Ishikawa (cell line): ENCODE results near the gene RAB14.

ENCODE experiments used
- CEBPB ChIP-seq: IDR thresholded peaks from 2 replicates; pipeline ENCODE4 v1.6.1; 2012
- EGR1 ChIP-seq: IDR thresholded peaks from 2 replicates; pipeline ENCODE4 v1.6.1; 2012
- EP300 ChIP-seq: IDR thresholded peaks from 2 replicates; pipeline ENCODE4 v1.6.1; 2012; ENCODE audit warnings: borderline replicate concordance
- FOXM1 ChIP-seq: IDR thresholded peaks from 2 replicates; pipeline ENCODE4 v1.6.1; 2012; ENCODE audit warnings: low read depth, borderline replicate concordance
- RAD21 ChIP-seq: IDR thresholded peaks from 2 replicates; pipeline ENCODE4 v1.6.1; 2012; ENCODE audit warnings: low read depth
- TAF1 ChIP-seq: IDR thresholded peaks from 2 replicates; pipeline ENCODE4 v1.6.1; 2012; ENCODE audit warnings: low read depth, mild to moderate bottlenecking
- TCF12 ChIP-seq: IDR thresholded peaks from 2 replicates; pipeline ENCODE4 v1.6.1; 2012; ENCODE audit warnings: low read depth
- YY1 ChIP-seq: IDR thresholded peaks from 2 replicates; pipeline ENCODE4 v1.6.1; 2012; ENCODE audit warnings: low read depth
- ZBTB7A ChIP-seq: IDR thresholded peaks from 2 replicates; pipeline ENCODE4 v1.6.1; 2012; ENCODE audit warnings: low read depth

DNA sequence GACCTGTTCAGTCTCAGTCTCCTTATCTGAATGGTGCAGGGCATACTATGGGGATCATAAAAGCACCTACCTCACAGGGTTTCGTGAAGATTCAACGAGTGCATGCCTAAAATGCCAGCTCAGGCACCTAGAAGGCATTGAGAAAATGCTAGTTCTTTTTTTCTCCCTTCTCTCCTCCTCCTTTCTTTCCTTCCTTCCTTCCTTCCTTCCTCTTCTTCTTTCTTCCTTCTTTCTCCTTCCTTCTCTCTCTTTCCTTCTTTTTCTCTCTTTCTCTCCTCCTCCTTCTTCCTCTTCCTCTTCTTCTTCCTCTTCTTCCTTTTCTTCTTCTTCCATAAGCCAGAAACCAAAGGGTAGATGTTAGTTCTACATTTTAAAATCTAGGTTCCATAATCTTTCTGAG lies 12.3 kb upstream of the RAB14 start:
- no peak for TF ChIP-seq EP300
- no peak for TF ChIP-seq ZBTB7A
- TF ChIP-seq CEBPB, result no peak
- TF ChIP-seq TAF1, result no peak
- TF ChIP-seq FOXM1, result no peak
- no peak for TF ChIP-seq YY1
- TF ChIP-seq TCF12, result no peak
- TF ChIP-seq EGR1, result no peak
- no peak for TF ChIP-seq RAD21
